Muscle of leg (tissue), 16 donors: ENCODE results near the gene KRT72. TPM values are rescaled to one million over a fixed set of nuclear protein-coding genes. Genes with fewer than 3 reads are reported as not detected.

Experiments
- DNase-seq: peaks from one replicate; pipeline ENCODE4 v3.0.0; 2013
- H3K27ac ChIP-seq: one replicate; pipeline ENCODE4 v1.5.1; 2013; ENCODE audit warnings: mild to moderate bottlenecking, low read length, control low read depth
- H3K27me3 ChIP-seq: one replicate; pipeline ENCODE4 v1.6.1; 2013; ENCODE audit warnings: low read length; ENCODE audit not compliant: control insufficient read depth, insufficient read depth
- H3K36me3 ChIP-seq: one replicate; pipeline ENCODE4 v1.6.1; 2013; ENCODE audit warnings: low read length; ENCODE audit not compliant: control insufficient read depth, insufficient read depth
- H3K4me1 ChIP-seq: one replicate; pipeline ENCODE4 v1.6.1; 2013; ENCODE audit warnings: low read length; ENCODE audit not compliant: control insufficient read depth, insufficient read depth
- H3K4me3 ChIP-seq: one replicate; pipeline ENCODE4 v1.5.1; 2013; ENCODE audit warnings: low read length, control low read depth
- H3K9me3 ChIP-seq: replicated peaks from 2 replicates; pipeline ENCODE4 v1.6.1; 2013; ENCODE audit warnings: low read depth, low read length; ENCODE audit not compliant: control insufficient read depth
- WGBS: methylation state at CpG from one replicate; pipeline ENCODE4 v1.1.5; 2013; ENCODE audit warnings: missing lambda C conversion rate; ENCODE audit not compliant: insufficient coverage; 5-methylcytosine and 5-hydroxymethylcytosine counted together
- long read RNA-seq, 11 donors: transcript quantifications; one replicate each; lab custom pipeline, GENCODE V29; 2026
- polyA plus RNA-seq, 8 donors: library from polyadenylated mRNA; unstranded; fragments of 120-200 nt; gene quantifications; one replicate each; pipeline versions ENCODE4 v1.2.1 to v1.2.3, GENCODE V29; 2013; ENCODE audit warnings: inconsistent platforms in 1 of 8, low replicate concordance in 1 of 8; ENCODE audit not compliant: insufficient read length in 8 of 8, insufficient read depth in 1 of 8
- total RNA-seq: library from RNA; stranded (reverse); fragments of 120-200 nt; gene quantifications from one replicate; pipeline ENCODE4 v1.2.4, GENCODE V29; 2013

The KRT72 gene
- total RNA-seq = not detected
- not detected for polyA plus RNA-seq
- long read RNA-seq, donor 1 = 0 reads
- long read RNA-seq, donor 2 = 0 reads
- long read RNA-seq, donor 3 = 0 reads
- long read RNA-seq, donor 4 = 0 reads
- long read RNA-seq, donor 5 = 0 reads
- long read RNA-seq, donor 6 = 0 reads
- long read RNA-seq, donor 7 = 0 reads
- long read RNA-seq, donor 8 = 0 reads
- long read RNA-seq, donor 9 = 0 reads
- long read RNA-seq, donor 10 = 0 reads
- long read RNA-seq, donor 11 = 0 reads

GRCh38 chr12:52600941-52601481 lies at the start of gene KRT72:
TSS of gene KRT72 (minus strand) at chr12:52601463. CDS start at chr12:52601452, 11 bp downstream.
- Histone ChIP-seq H3K9me3 (no peaks in the 10 kb centered on the region), H3K27me3 (peaks cover 66% of the 10 kb centered on the region), H3K4me1 (no peaks in the 10 kb centered on the region), H3K27ac (no peak within 1 kb of the TSS), H3K4me3 (no peak within 1 kb of the TSS), H3K36me3 (no peaks in the 10 kb centered on the region)
- WGBS = 21% methylated on average over 47 of the region's 48 CpGs
- DNase-seq = no peak

- H3K4me1 ChIP-seq = peaks cover 7% of the 10 kb centered on the region
- H3K36me3 ChIP-seq = no peaks in the 10 kb centered on the region
- no peak overlapping the region for H3K4me3 ChIP-seq
- peaks cover 17% of the 10 kb centered on the region for H3K27me3 ChIP-seq
- WGBS = 35% methylated on average over 12 of the region's 12 CpGs
- DNase-seq = peak; percentile 47
- no peak overlapping the region for H3K27ac ChIP-seq
- no peaks in the 10 kb centered on the region for H3K9me3 ChIP-seq
Measured at GRCh38 chr12:52650520-52651081, 49.3 kb upstream of the KRT72 start.

GRCh38 chr12:52649066-52649465 lies 47.8 kb upstream of the KRT72 start:
- H3K36me3 ChIP-seq = no peaks in the 10 kb centered on the region
- no peak overlapping the region for H3K4me3 ChIP-seq
- H3K27ac ChIP-seq = no peak overlapping the region
- peaks cover 7% of the 10 kb centered on the region for H3K4me1 ChIP-seq
- no peak for DNase-seq
- WGBS = 70% methylated on average over 6 of the region's 6 CpGs
- peaks cover 19% of the 10 kb centered on the region for H3K27me3 ChIP-seq
- H3K9me3 ChIP-seq = no peaks in the 10 kb centered on the region

GRCh38 chr12:52648012-52648550 lies 46.8 kb upstream of the KRT72 start:
- Histone ChIP-seq H3K27me3 (peaks cover 22% of the 10 kb centered on the region), H3K36me3 (no peaks in the 10 kb centered on the region), H3K9me3 (no peaks in the 10 kb centered on the region), H3K4me1 (peaks cover 7% of the 10 kb centered on the region), H3K27ac (no peak overlapping the region), H3K4me3 (no peak overlapping the region)
- DNase-seq = no peak
- WGBS = 83% methylated on average over 5 of the region's 8 CpGs

GRCh38 chr12:52647601-52648000 lies 46.3 kb upstream of the KRT72 start:
- H3K27ac ChIP-seq = no peak overlapping the region
- peaks cover 7% of the 10 kb centered on the region for H3K4me1 ChIP-seq
- no peaks in the 10 kb centered on the region for H3K36me3 ChIP-seq
- WGBS = 79% methylated on average over 9 of the region's 9 CpGs
- DNase-seq = no peak
- H3K27me3 ChIP-seq = peaks cover 22% of the 10 kb centered on the region
- no peak overlapping the region for H3K4me3 ChIP-seq
- no peaks in the 10 kb centered on the region for H3K9me3 ChIP-seq

- no peaks in the 10 kb centered on the region for H3K36me3 ChIP-seq
- peaks cover 22% of the 10 kb centered on the region for H3K27me3 ChIP-seq
- DNase-seq = no peak
- H3K4me1 ChIP-seq = peaks cover 7% of the 10 kb centered on the region
- no peaks in the 10 kb centered on the region for H3K9me3 ChIP-seq
- H3K4me3 ChIP-seq = no peak overlapping the region
- WGBS = 70% methylated on average over 12 of the region's 12 CpGs
- H3K27ac ChIP-seq = no peak overlapping the region
Measured at GRCh38 chr12:52646613-52647012, 45.4 kb upstream of the KRT72 start.

- H3K27me3 ChIP-seq = peaks cover 22% of the 10 kb centered on the region
- H3K27ac ChIP-seq = no peak overlapping the region
- H3K4me3 ChIP-seq = no peak overlapping the region
- H3K9me3 ChIP-seq = no peaks in the 10 kb centered on the region
- H3K4me1 ChIP-seq = peaks cover 7% of the 10 kb centered on the region
- 40% methylated on average over 1 of the region's 4 CpGs for WGBS
- no peaks in the 10 kb centered on the region for H3K36me3 ChIP-seq
- no peak for DNase-seq
Measured at GRCh38 chr12:52645982-52646381, 44.7 kb upstream of the KRT72 start.

GRCh38 chr12:52645120-52645761 lies 44.0 kb upstream of the KRT72 start:
- H3K4me3 ChIP-seq = no peak overlapping the region
- 82% methylated on average over 7 of the region's 7 CpGs for WGBS
- H3K9me3 ChIP-seq = no peaks in the 10 kb centered on the region
- H3K27ac ChIP-seq = no peak overlapping the region
- H3K4me1 ChIP-seq = peaks cover 2% of the 10 kb centered on the region
- peaks cover 16% of the 10 kb centered on the region for H3K27me3 ChIP-seq
- no peak for DNase-seq
- no peaks in the 10 kb centered on the region for H3K36me3 ChIP-seq

GRCh38 chr12:52644078-52644415 lies 42.8 kb upstream of the KRT72 start:
- H3K27ac ChIP-seq = no peak overlapping the region
- H3K9me3 ChIP-seq = no peaks in the 10 kb centered on the region
- DNase-seq = no peak
- H3K4me1 ChIP-seq = no peaks in the 10 kb centered on the region
- H3K27me3 ChIP-seq = peaks cover 15% of the 10 kb centered on the region
- no peaks in the 10 kb centered on the region for H3K36me3 ChIP-seq
- no peak overlapping the region for H3K4me3 ChIP-seq
- WGBS = 78% methylated on average over 4 of the region's 6 CpGs
